BLaER1 (cell line): ENCODE measurements around the gene IDUA.

Source experiments
- H3K27ac ChIP-seq: shearing (Covaris generic); formaldehyde crosslinking; 2 replicates; pipeline ENCODE4 v1.8.1; 2022
- H3K27me3 ChIP-seq: shearing (Covaris generic); formaldehyde crosslinking; 2 replicates; pipeline ENCODE4 v1.8.1; 2022
- H3K36me3 ChIP-seq: shearing (Covaris generic); formaldehyde crosslinking; 2 replicates; pipeline ENCODE4 v1.8.1; 2022
- H3K4me1 ChIP-seq: shearing (Covaris generic); formaldehyde crosslinking; 2 replicates; pipeline ENCODE4 v1.8.1; 2022
- H3K4me2 ChIP-seq: shearing (Covaris generic); formaldehyde crosslinking; 2 replicates; pipeline ENCODE4 v1.8.1; 2022
- H3K4me3 ChIP-seq: shearing (Covaris generic); formaldehyde crosslinking; 2 replicates; pipeline ENCODE4 v1.8.1; 2022
- H3K9ac ChIP-seq: shearing (Covaris generic); formaldehyde crosslinking; 2 replicates; pipeline ENCODE4 v1.8.1; 2022
- H3K9me3 ChIP-seq: shearing (Covaris generic); formaldehyde crosslinking; 2 replicates; pipeline ENCODE4 v1.8.1; 2022
- H4K20me1 ChIP-seq: shearing (Covaris generic); formaldehyde crosslinking; 2 replicates; pipeline ENCODE4 v1.8.1; 2022
- Cebpa-rat ChIP-seq: shearing (Covaris generic); IDR thresholded peaks from 2 replicates; pipeline ENCODE4 v1.8.1; 2022

The IDUA gene

GRCh38 chr4:1039493-1040343, 52.9 kb downstream of the IDUA start:
- TF ChIP-seq Cebpa-rat: no peak
- Histone ChIP-seq H3K4me2 (no peak overlapping the region), H3K9me3 (no peaks in the 10 kb centered on the region), H3K27me3 (peaks cover 36% of the 10 kb centered on the region), H3K27ac (no peak overlapping the region), H3K36me3 (no peaks in the 10 kb centered on the region), H4K20me1 (peaks cover 9% of the 10 kb centered on the region; the same call in 1 of the 2 replicates), H3K9ac (no peak overlapping the region), H3K4me3 (no peak overlapping the region), H3K4me1 (peaks cover 12% of the 10 kb centered on the region)

- Histone ChIP-seq H3K4me2 (peak overlapping the region; percentile 60; the same call in 1 of the 2 replicates), H3K27me3 (peaks cover 42% of the 10 kb centered on the region), H3K9me3 (no peaks in the 10 kb centered on the region), H4K20me1 (peaks cover 16% of the 10 kb centered on the region; the same call in 1 of the 2 replicates), H3K9ac (no peak overlapping the region), H3K27ac (no peak overlapping the region), H3K36me3 (no peaks in the 10 kb centered on the region), H3K4me1 (peaks cover 12% of the 10 kb centered on the region), H3K4me3 (no peak overlapping the region)
- TF ChIP-seq Cebpa-rat: no peak
Measured at GRCh38 chr4:1040344-1041146, 53.7 kb downstream of the IDUA start.

GRCh38 chr4:1041147-1041935, 54.5 kb downstream of the IDUA start:
- no peak overlapping the region for H3K9ac ChIP-seq
- peaks cover 16% of the 10 kb centered on the region; the same call in 1 of the 2 replicates for H4K20me1 ChIP-seq
- H3K4me3 ChIP-seq: no peak overlapping the region
- TF ChIP-seq Cebpa-rat: no peak
- no peak overlapping the region for H3K27ac ChIP-seq
- H3K4me2 ChIP-seq: peak overlapping the region; percentile 60
- H3K36me3 ChIP-seq: no peaks in the 10 kb centered on the region
- peaks cover 12% of the 10 kb centered on the region for H3K4me1 ChIP-seq
- H3K27me3 ChIP-seq: peaks cover 44% of the 10 kb centered on the region
- no peaks in the 10 kb centered on the region for H3K9me3 ChIP-seq

- Histone ChIP-seq H3K27ac (no peak overlapping the region), H3K36me3 (no peaks in the 10 kb centered on the region), H3K4me2 (peak overlapping the region; percentile 60), H3K9ac (no peak overlapping the region), H3K4me3 (no peak overlapping the region), H3K4me1 (peaks cover 13% of the 10 kb centered on the region), H4K20me1 (peaks cover 16% of the 10 kb centered on the region; the same call in 1 of the 2 replicates), H3K27me3 (peaks cover 48% of the 10 kb centered on the region), H3K9me3 (no peaks in the 10 kb centered on the region)
- no peak for TF ChIP-seq Cebpa-rat
Measured at GRCh38 chr4:1041936-1042330, 55.1 kb downstream of the IDUA start.

GRCh38 chr4:1042352-1043055, 55.7 kb downstream of the IDUA start:
- Histone ChIP-seq H3K4me2 (no peak overlapping the region), H3K4me1 (peaks cover 19% of the 10 kb centered on the region), H3K9ac (no peak overlapping the region), H3K27me3 (peaks cover 53% of the 10 kb centered on the region), H3K4me3 (no peak overlapping the region), H3K27ac (no peak overlapping the region), H4K20me1 (peaks cover 17% of the 10 kb centered on the region; the same call in 1 of the 2 replicates), H3K36me3 (no peaks in the 10 kb centered on the region), H3K9me3 (no peaks in the 10 kb centered on the region)
- TF ChIP-seq Cebpa-rat: no peak

GRCh38 chr4:1043162-1043561, 56.3 kb downstream of the IDUA start:
- no peak overlapping the region for H3K4me3 ChIP-seq
- no peak overlapping the region for H3K4me2 ChIP-seq
- H3K4me1 ChIP-seq: peaks cover 24% of the 10 kb centered on the region
- H3K27ac ChIP-seq: no peak overlapping the region
- H3K9me3 ChIP-seq: no peaks in the 10 kb centered on the region
- H3K9ac ChIP-seq: no peak overlapping the region
- H3K27me3 ChIP-seq: peaks cover 60% of the 10 kb centered on the region
- peaks cover 23% of the 10 kb centered on the region; the same call in 1 of the 2 replicates for H4K20me1 ChIP-seq
- no peaks in the 10 kb centered on the region for H3K36me3 ChIP-seq
- no peak for TF ChIP-seq Cebpa-rat

- no peaks in the 10 kb centered on the region for H3K36me3 ChIP-seq
- H3K4me2 ChIP-seq: no peak overlapping the region
- H4K20me1 ChIP-seq: peaks cover 25% of the 10 kb centered on the region; the same call in 1 of the 2 replicates
- H3K27me3 ChIP-seq: peaks cover 65% of the 10 kb centered on the region
- peaks cover 31% of the 10 kb centered on the region for H3K4me1 ChIP-seq
- H3K27ac ChIP-seq: no peak overlapping the region
- H3K9me3 ChIP-seq: no peaks in the 10 kb centered on the region
- TF ChIP-seq Cebpa-rat: no peak
- no peak overlapping the region for H3K9ac ChIP-seq
- no peak overlapping the region for H3K4me3 ChIP-seq
Measured at GRCh38 chr4:1043651-1044468, 57.0 kb downstream of the IDUA start.

- peaks cover 25% of the 10 kb centered on the region; the same call in 1 of the 2 replicates for H4K20me1 ChIP-seq
- no peak for TF ChIP-seq Cebpa-rat
- no peak overlapping the region for H3K4me2 ChIP-seq
- H3K27me3 ChIP-seq: peaks cover 70% of the 10 kb centered on the region
- H3K9me3 ChIP-seq: no peaks in the 10 kb centered on the region
- H3K4me1 ChIP-seq: peaks cover 39% of the 10 kb centered on the region
- no peak overlapping the region for H3K4me3 ChIP-seq
- no peak overlapping the region for H3K9ac ChIP-seq
- no peak overlapping the region for H3K27ac ChIP-seq
- no peaks in the 10 kb centered on the region for H3K36me3 ChIP-seq
Measured at GRCh38 chr4:1044469-1045192, 57.8 kb downstream of the IDUA start.
